Esophagus squamous epithelium (tissue), 4 donors: Measurements from ENCODE around the gene AOPEP.

Experiments used
- POLR2A ChIP-seq, 4 donors: fragments of 450-650 bp; IDR thresholded peaks; one replicate each; pipeline ENCODE4 v1.6.1; 2017; ENCODE audit warnings: antibody characterized with exemption in 4 of 4, mild to moderate bottlenecking in 4 of 4, moderate library complexity in 3 of 4
- TF ChIP-seq, protein P1 (sequence below), 6 experiments: fragments of 450-650 bp in 4 of 6; fragments of 200-600 bp in 2 of 6; sonication (generic) in 2 of 6; IDR thresholded peaks; one replicate each; pipeline ENCODE4 v1.5.1; 2016 to 2019; ENCODE audit warnings: antibody characterized with exemption in 6 of 6, mild to moderate bottlenecking in 4 of 6, moderate library complexity in 4 of 6

DNA sequence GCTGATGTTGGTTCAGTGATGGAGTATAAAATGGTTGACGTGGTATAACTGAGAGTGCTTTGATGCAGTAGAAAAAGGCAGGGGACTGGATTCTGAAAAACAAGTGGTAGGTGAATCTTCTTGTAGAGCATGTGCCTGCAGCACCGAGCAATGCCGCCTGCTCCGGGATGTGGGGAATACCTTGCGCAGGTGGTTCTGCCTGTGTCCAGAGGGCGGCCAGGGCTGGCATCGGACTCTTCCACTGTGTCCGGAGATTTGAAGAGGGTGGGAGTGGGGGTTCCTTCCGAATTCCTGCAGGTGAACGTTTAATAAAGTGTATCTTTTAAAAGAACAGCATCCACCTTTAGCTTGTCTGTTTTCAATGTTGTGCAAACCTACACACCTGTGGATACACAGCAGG, 353.0 kb downstream of the AOPEP start:
- TF ChIP-seq, protein P1, sequence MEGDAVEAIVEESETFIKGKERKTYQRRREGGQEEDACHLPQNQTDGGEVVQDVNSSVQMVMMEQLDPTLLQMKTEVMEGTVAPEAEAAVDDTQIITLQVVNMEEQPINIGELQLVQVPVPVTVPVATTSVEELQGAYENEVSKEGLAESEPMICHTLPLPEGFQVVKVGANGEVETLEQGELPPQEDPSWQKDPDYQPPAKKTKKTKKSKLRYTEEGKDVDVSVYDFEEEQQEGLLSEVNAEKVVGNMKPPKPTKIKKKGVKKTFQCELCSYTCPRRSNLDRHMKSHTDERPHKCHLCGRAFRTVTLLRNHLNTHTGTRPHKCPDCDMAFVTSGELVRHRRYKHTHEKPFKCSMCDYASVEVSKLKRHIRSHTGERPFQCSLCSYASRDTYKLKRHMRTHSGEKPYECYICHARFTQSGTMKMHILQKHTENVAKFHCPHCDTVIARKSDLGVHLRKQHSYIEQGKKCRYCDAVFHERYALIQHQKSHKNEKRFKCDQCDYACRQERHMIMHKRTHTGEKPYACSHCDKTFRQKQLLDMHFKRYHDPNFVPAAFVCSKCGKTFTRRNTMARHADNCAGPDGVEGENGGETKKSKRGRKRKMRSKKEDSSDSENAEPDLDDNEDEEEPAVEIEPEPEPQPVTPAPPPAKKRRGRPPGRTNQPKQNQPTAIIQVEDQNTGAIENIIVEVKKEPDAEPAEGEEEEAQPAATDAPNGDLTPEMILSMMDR (IDR thresholded peaks at IDR 0.05) = no peak
- no peak for TF ChIP-seq POLR2A (IDR thresholded peaks at IDR 0.05)
